GM10266 (cell line): ENCODE results near the gene CBX7.

Experiments
- DNase-seq: peaks from one replicate; pipeline ENCODE4 v3.0.0; 2012; ENCODE audit errors: extremely low spot score
- CTCF ChIP-seq: IDR thresholded peaks from 2 replicates; pipeline ENCODE4 v1.5.1; 2012; ENCODE audit warnings: mild to moderate bottlenecking, low read depth; ENCODE audit not compliant: control insufficient read depth, insufficient read depth; ENCODE audit errors: missing control alignments

Gene CBX7

DNA sequence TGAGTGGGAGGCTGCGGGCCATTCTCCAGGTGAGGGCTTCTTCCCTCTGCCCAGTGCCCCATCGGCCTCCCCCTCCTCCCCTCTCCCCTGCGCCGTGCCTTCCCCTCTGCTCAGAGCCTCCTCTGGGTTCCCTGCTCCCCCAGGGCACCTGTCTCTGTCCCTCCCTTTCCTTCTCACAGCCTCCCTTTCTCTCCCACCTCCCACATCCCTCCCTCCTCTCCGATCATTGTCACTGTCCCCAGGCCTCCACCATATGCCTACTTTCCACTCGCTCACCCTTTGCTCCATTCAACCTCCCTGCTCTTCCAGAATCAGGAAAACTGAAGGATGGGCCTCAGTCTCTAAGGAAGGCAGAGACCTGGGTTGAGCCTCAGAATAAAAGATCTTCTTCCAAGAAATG is 65.4 kb downstream of the CBX7 start:
- no peak for DNase-seq
- TF ChIP-seq CTCF, result no peak

- DNase-seq, result no peak
Observed at GRCh38 chr22:39084666-39085065, 67.8 kb downstream of the CBX7 start.

GRCh38 chr22:39083212-39084165 is 69.0 kb downstream of the CBX7 start:
- no peak for DNase-seq
- TF ChIP-seq CTCF, result no peak

More at GRCh38 chr22:39084666-39085065, 67.8 kb downstream of the CBX7 start:
- TF ChIP-seq CTCF, result no peak

DNA sequence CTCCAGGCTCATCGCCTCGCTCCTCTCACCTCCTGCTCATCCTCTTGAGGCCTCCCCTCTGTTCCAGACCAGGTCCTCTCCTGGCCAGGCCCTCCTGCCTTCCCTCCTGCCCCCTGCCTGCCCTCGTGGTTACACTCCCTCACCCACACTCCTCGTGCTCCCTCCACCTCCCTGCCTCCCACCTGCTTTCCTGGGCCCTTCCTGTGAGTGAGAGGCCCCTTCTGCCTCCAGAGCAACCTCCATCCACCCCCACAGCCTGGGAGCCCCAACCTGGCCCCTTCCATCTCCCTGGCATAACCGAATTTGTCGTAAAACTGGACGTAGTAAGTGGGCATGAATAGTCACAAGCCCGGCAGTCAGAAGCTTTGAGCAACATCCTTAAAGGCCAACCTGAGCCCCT is 70.9 kb downstream of the CBX7 start:
- TF ChIP-seq CTCF, result no peak
- no peak for DNase-seq

GRCh38 chr22:39081016-39081415 is 71.5 kb downstream of the CBX7 start:
- no peak for DNase-seq
- no peak for TF ChIP-seq CTCF
